Neural cell (in vitro differentiated cells): ENCODE results near the gene BLOC1S4. TPM values are rescaled to one million over a fixed set of nuclear protein-coding genes. Genes with fewer than 3 reads are reported as not detected.

Experiments
- H2AFZ ChIP-seq: fragments of 200-600, 300-800 bp; sonication (generic), shearing (Covaris generic); 2 replicates; pipeline ENCODE4 v1.6.0; 2014; ENCODE audit warnings: low read depth, mild to moderate bottlenecking, antibody characterized with exemption, low read length, moderate library complexity
- H3F3A ChIP-seq: fragments of 200-600 bp; shearing (Covaris generic); 2 replicates; pipeline ENCODE4 v1.6.1; 2016; ENCODE audit warnings: mild to moderate bottlenecking, moderate library complexity, mixed read lengths, antibody characterized with exemption, low read length; ENCODE audit not compliant: insufficient read depth, poor library complexity, severe bottlenecking
- H3K27ac ChIP-seq: fragments of 200-600, 300-800 bp; sonication (generic), shearing (Covaris generic); 2 replicates; pipeline ENCODE4 v1.5.1; 2014; ENCODE audit warnings: mild to moderate bottlenecking, low read length, moderate library complexity
- H3K27me3 ChIP-seq: fragments of 300-800, 200-600 bp; sonication (generic), shearing (Covaris generic); 2 replicates; pipeline ENCODE4 v1.6.0; 2014; ENCODE audit warnings: mild to moderate bottlenecking, low read depth, low read length, moderate library complexity; ENCODE audit not compliant: insufficient read depth
- H3K36me3 ChIP-seq: fragments of 300-800, 200-600 bp; sonication (generic), shearing (Covaris generic); 2 replicates; pipeline ENCODE4 v1.5.1; 2014; ENCODE audit warnings: mild to moderate bottlenecking, antibody characterized with exemption, low read length, moderate library complexity; ENCODE audit not compliant: insufficient read depth
- H3K4me2 ChIP-seq: fragments of 300-800, 200-600 bp; sonication (generic), shearing (Covaris generic); 2 replicates; pipeline ENCODE4 v1.6.0; 2014; ENCODE audit warnings: mild to moderate bottlenecking, low read length
- H3K4me3 ChIP-seq: fragments of 300-800, 200-600 bp; sonication (generic), shearing (Covaris generic); 2 replicates; pipeline ENCODE4 v1.5.1; 2014; ENCODE audit warnings: mild to moderate bottlenecking, low read length, moderate library complexity
- H3K79me2 ChIP-seq: fragments of 200-600 bp; shearing (Covaris generic); replicated peaks from 2 replicates; pipeline ENCODE4 v1.6.0; 2014; ENCODE audit warnings: mild to moderate bottlenecking, low read length, moderate library complexity; ENCODE audit not compliant: insufficient read depth
- H3K9ac ChIP-seq: fragments of 300-800, 200-600 bp; sonication (generic), shearing (Covaris generic); 2 replicates; pipeline ENCODE4 v1.6.1; 2016; ENCODE audit warnings: mild to moderate bottlenecking, low read length, mixed read lengths
- H3K9me2 ChIP-seq: fragments of 200-600 bp; shearing (Covaris generic); 2 replicates; pipeline ENCODE4 v1.6.1; 2016; ENCODE audit warnings: mild to moderate bottlenecking, low read length, mixed read lengths; ENCODE audit not compliant: insufficient read depth
- H3K9me3 ChIP-seq: fragments of 200-600, 300-800 bp; sonication (generic), shearing (Covaris generic); 2 replicates; pipeline ENCODE4 v1.6.1; 2016; ENCODE audit warnings: mild to moderate bottlenecking, mixed run types, low read length, moderate library complexity, mixed read lengths
- H4K20me1 ChIP-seq: fragments of 200-600 bp; shearing (Covaris generic); 2 replicates; pipeline ENCODE4 v1.6.1; 2016; ENCODE audit warnings: mild to moderate bottlenecking, mixed run types; ENCODE audit not compliant: insufficient read depth
- CTCF ChIP-seq: fragments of 450-650 bp; IDR thresholded peaks from 2 replicates; pipeline ENCODE4 v1.5.1; 2014; ENCODE audit warnings: antibody characterized with exemption, mild to moderate bottlenecking, moderate library complexity; ENCODE audit not compliant: poor library complexity, severe bottlenecking
- EP300 ChIP-seq: fragments of 450-650 bp; conservative IDR thresholded peaks from 2 replicates; pipeline ENCODE4 v1.6.1; 2014; ENCODE audit warnings: antibody characterized with exemption, mild to moderate bottlenecking, moderate library complexity; ENCODE audit not compliant: poor library complexity, severe bottlenecking
- EZH2 ChIP-seq: fragments of 200-600, 300-800 bp; shearing (Covaris generic), sonication (generic); IDR thresholded peaks from 2 replicates; pipeline ENCODE4 v1.6.1; 2014; ENCODE audit warnings: antibody characterized with exemption, low read length, borderline replicate concordance, mild to moderate bottlenecking; ENCODE audit not compliant: insufficient read depth, poor library complexity, severe bottlenecking
- MXI1 ChIP-seq: fragments of 450-650 bp; conservative IDR thresholded peaks from 2 replicates; pipeline ENCODE4 v1.6.1; 2014; ENCODE audit warnings: antibody characterized with exemption, mild to moderate bottlenecking; ENCODE audit not compliant: poor library complexity, severe bottlenecking
- POLR2AphosphoS5 ChIP-seq: IDR thresholded peaks from 2 replicates; pipeline ENCODE4 v1.6.1; 2012
- RAD21 ChIP-seq: fragments of 450-650 bp; conservative IDR thresholded peaks from 2 replicates; pipeline ENCODE4 v1.6.1; 2014; ENCODE audit warnings: antibody characterized with exemption, mild to moderate bottlenecking, moderate library complexity
- REST ChIP-seq: IDR thresholded peaks from 2 replicates; pipeline ENCODE4 v1.6.1; 2012; ENCODE audit warnings: borderline replicate concordance
- SMC3 ChIP-seq: fragments of 450-650 bp; conservative IDR thresholded peaks from 2 replicates; pipeline ENCODE4 v1.6.1; 2014; ENCODE audit warnings: antibody characterized with exemption, mild to moderate bottlenecking, moderate library complexity; ENCODE audit not compliant: poor library complexity
- TAF1 ChIP-seq: IDR thresholded peaks from 2 replicates; pipeline ENCODE4 v1.6.1; 2012; ENCODE audit warnings: low read depth
- polyA plus RNA-seq: library from polyadenylated mRNA; depleted of rRNA; stranded (reverse); fragments of >200 nt; gene quantifications from 2 replicates; pipeline ENCODE4 v1.2.3, GENCODE V29; 2014

BLOC1S4 gene
- polyA plus RNA-seq, 1 donor from 2014 or later: 21.2 TPM

- H3K27ac ChIP-seq: no peak overlapping the region
- no peak overlapping the region for H3K9ac ChIP-seq
- no peaks in the 10 kb centered on the region for H4K20me1 ChIP-seq
- H3K9me2 ChIP-seq: no peaks in the 10 kb centered on the region
- H3K36me3 ChIP-seq: no peaks in the 10 kb centered on the region
- H3F3A ChIP-seq: no peaks in the 10 kb centered on the region
- H3K9me3 ChIP-seq: no peaks in the 10 kb centered on the region
- no peak overlapping the region for H3K4me2 ChIP-seq
- H2AFZ ChIP-seq: no peak overlapping the region
- no peaks in the 10 kb centered on the region for H3K27me3 ChIP-seq
- H3K79me2 ChIP-seq: no peaks in the 10 kb centered on the region
- H3K4me3 ChIP-seq: no peak overlapping the region
- TF ChIP-seq TAF1: no peak
- TF ChIP-seq REST: no peak
- TF ChIP-seq SMC3: no peak
- TF ChIP-seq EZH2: no peak
Measured at GRCh38 chr4:6753891-6754290, 37.9 kb downstream of the BLOC1S4 start.

- Histone ChIP-seq H3K9me3 (no peaks in the 10 kb centered on the region), H3F3A (no peaks in the 10 kb centered on the region), H3K9me2 (no peaks in the 10 kb centered on the region), H3K4me3 (no peak overlapping the region), H3K27ac (no peak overlapping the region), H2AFZ (no peak overlapping the region), H3K79me2 (no peaks in the 10 kb centered on the region), H3K9ac (no peak overlapping the region), H3K27me3 (no peaks in the 10 kb centered on the region), H3K36me3 (no peaks in the 10 kb centered on the region), H3K4me2 (no peak overlapping the region), H4K20me1 (no peaks in the 10 kb centered on the region)
- TF ChIP-seq TAF1: no peak
- TF ChIP-seq SMC3: no peak
- TF ChIP-seq RAD21: no peak
- no peak for TF ChIP-seq MXI1
- no peak for TF ChIP-seq REST
- TF ChIP-seq CTCF: no peak
- TF ChIP-seq EZH2: no peak
- no peak for TF ChIP-seq EP300
- TF ChIP-seq POLR2AphosphoS5: no peak
Measured at GRCh38 chr4:6754481-6755087, 38.6 kb downstream of the BLOC1S4 start.
